H9 (cell line): ENCODE data around the gene ERGIC3. TPM values are rescaled to one million over a fixed set of nuclear protein-coding genes. Genes with fewer than 3 reads are reported as not detected.

ENCODE experiments used
- DNase-seq: peaks from one replicate; pipeline ENCODE4 v3.0.0-alpha.2; 2017
- H2AFZ ChIP-seq: one replicate; pipeline ENCODE4 v1.6.1; 2013; ENCODE audit warnings: mild to moderate bottlenecking, low read length, control low read depth, moderate library complexity
- H2AK5ac ChIP-seq: 2 replicates; pipeline ENCODE4 v1.6.1; 2013; ENCODE audit warnings: low read length, control low read depth, mixed read lengths; ENCODE audit not compliant: insufficient read length
- H2BK120ac ChIP-seq: one replicate; pipeline ENCODE4 v1.6.1; 2013; ENCODE audit warnings: low read depth, mild to moderate bottlenecking, low read length, control low read depth, inconsistent platforms; ENCODE audit not compliant: poor library complexity, severe bottlenecking
- H2BK12ac ChIP-seq: 2 replicates; pipeline ENCODE4 v1.6.1; 2013; ENCODE audit warnings: low read length, control low read depth, mixed read lengths, low read depth; ENCODE audit not compliant: insufficient read length
- H2BK15ac ChIP-seq: 2 replicates; pipeline ENCODE4 v1.6.1; 2013; ENCODE audit warnings: low read depth, low read length, control low read depth
- H2BK20ac ChIP-seq: one replicate; pipeline ENCODE4 v1.6.1; 2013; ENCODE audit warnings: low read depth, mild to moderate bottlenecking, low read length, control low read depth, inconsistent platforms; ENCODE audit not compliant: poor library complexity, severe bottlenecking
- H2BK5ac ChIP-seq: 2 replicates; pipeline ENCODE4 v1.6.1; 2013; ENCODE audit warnings: low read length, control low read depth, mixed read lengths; ENCODE audit not compliant: insufficient read length
- H3K14ac ChIP-seq: 2 replicates; pipeline ENCODE4 v1.6.1; 2013; ENCODE audit warnings: low read length, control low read depth; ENCODE audit not compliant: insufficient read depth
- H3K18ac ChIP-seq: 2 replicates; pipeline ENCODE4 v1.6.1; 2013; ENCODE audit warnings: low read depth, mild to moderate bottlenecking, mixed read lengths, low read length, control low read depth; ENCODE audit not compliant: insufficient read length
- H3K23ac ChIP-seq: 2 replicates; pipeline ENCODE4 v1.6.1; 2013; ENCODE audit warnings: low read length, control low read depth, mixed read lengths, low read depth; ENCODE audit not compliant: insufficient read length
- H3K23me2 ChIP-seq: 2 replicates; pipeline ENCODE4 v1.6.1; 2013; ENCODE audit warnings: low read depth, mild to moderate bottlenecking, mixed read lengths, low read length, control low read depth; ENCODE audit not compliant: insufficient read length, poor library complexity, severe bottlenecking
- H3K27ac ChIP-seq: 2 replicates; pipeline ENCODE4 v1.5.1; 2013; ENCODE audit warnings: low read length, control low read depth, mixed read lengths, low read depth; ENCODE audit not compliant: insufficient read length
- H3K27me3 ChIP-seq: 2 replicates; pipeline ENCODE4 v1.6.1; 2013; ENCODE audit warnings: low read length, control low read depth, inconsistent platforms; ENCODE audit not compliant: insufficient read depth
- H3K4ac ChIP-seq: 2 replicates; pipeline ENCODE4 v1.6.1; 2013; ENCODE audit warnings: low read depth, mild to moderate bottlenecking, control low read depth, inconsistent platforms, low read length, moderate library complexity
- H3K4me1 ChIP-seq: 2 replicates; pipeline ENCODE4 v1.6.1; 2013; ENCODE audit warnings: low read length, control low read depth, inconsistent platforms; ENCODE audit not compliant: insufficient read depth
- H3K4me2 ChIP-seq: 2 replicates; pipeline ENCODE4 v1.6.1; 2013; ENCODE audit warnings: low read length, control low read depth, mixed read lengths; ENCODE audit not compliant: insufficient read length, insufficient read depth
- H3K56ac ChIP-seq: 2 replicates; pipeline ENCODE4 v1.6.1; 2013; ENCODE audit warnings: low read depth, mild to moderate bottlenecking, mixed read lengths, low read length, control low read depth; ENCODE audit not compliant: insufficient read length
- H3K79me1 ChIP-seq: 2 replicates; pipeline ENCODE4 v1.6.1; 2013; ENCODE audit warnings: low read depth, mild to moderate bottlenecking, moderate library complexity, low read length, control low read depth, inconsistent platforms; ENCODE audit not compliant: insufficient read depth, poor library complexity, severe bottlenecking
- H3K79me2 ChIP-seq: 2 replicates; pipeline ENCODE4 v1.6.1; 2013; ENCODE audit warnings: low read length, control low read depth, inconsistent platforms; ENCODE audit not compliant: insufficient read depth
- H3K9ac ChIP-seq: 2 replicates; pipeline ENCODE4 v1.6.1; 2013; ENCODE audit warnings: low read length, control low read depth, mixed read lengths; ENCODE audit not compliant: insufficient read length; ENCODE audit errors: extremely low read depth
- H3K9me3 ChIP-seq: one replicate; pipeline ENCODE4 v1.6.1; 2013; ENCODE audit warnings: low read depth, low read length, inconsistent platforms; ENCODE audit not compliant: control insufficient read depth
- H3T11ph ChIP-seq: one replicate; pipeline ENCODE4 v1.6.1; 2013; ENCODE audit warnings: mild to moderate bottlenecking, low read length, control low read depth, inconsistent platforms
- H4K20me1 ChIP-seq: one replicate; pipeline ENCODE4 v1.6.1; 2013; ENCODE audit not compliant: control insufficient read depth, insufficient read length, insufficient read depth
- H4K5ac ChIP-seq: 2 replicates; pipeline ENCODE4 v1.6.1; 2013; ENCODE audit warnings: low read depth, mild to moderate bottlenecking, mixed read lengths, low read length, control low read depth; ENCODE audit not compliant: insufficient read length
- H4K8ac ChIP-seq: replicated peaks from 2 replicates; pipeline ENCODE4 v1.6.1; 2013; ENCODE audit warnings: low read length, control low read depth, mixed read lengths, low read depth; ENCODE audit not compliant: insufficient read length
- H4K91ac ChIP-seq: 2 replicates; pipeline ENCODE4 v1.6.1; 2013; ENCODE audit warnings: low read depth, mild to moderate bottlenecking, moderate library complexity, mixed read lengths, low read length, control low read depth; ENCODE audit not compliant: insufficient read length
- H3K27ac Mint-ChIP-seq, 3 experiments: 2 replicates in 2 of 3; 3 replicates in 1 of 3; pipeline ENCODE4 v1.8.0; 2020 to 2021; ENCODE audit warnings: mixed read lengths in 3 of 3, mild to moderate bottlenecking in 1 of 3, moderate library complexity in 1 of 3
- H3K27me3 Mint-ChIP-seq: 2 replicates; pipeline ENCODE4 v1.8.0; 2021; ENCODE audit warnings: low read depth, mild to moderate bottlenecking, moderate library complexity, mixed read lengths
- H3K36me3 Mint-ChIP-seq, 3 experiments: 2 replicates in 2 of 3; 3 replicates in 1 of 3; pipeline ENCODE4 v1.8.0; 2020 to 2021; ENCODE audit warnings: low read depth in 3 of 3, mixed read lengths in 3 of 3; ENCODE audit not compliant: insufficient read depth in 1 of 3
- H3K4me1 Mint-ChIP-seq, 2 experiments: 2 replicates each; pipeline ENCODE4 v1.8.0; 2020; ENCODE audit warnings: mixed read lengths in 2 of 2
- H3K4me3 Mint-ChIP-seq, 2 experiments: 2 replicates in 1 of 2; 3 replicates in 1 of 2; pipeline ENCODE4 v1.8.0; 2020 to 2021; ENCODE audit warnings: mild to moderate bottlenecking in 2 of 2, mixed read lengths in 2 of 2, moderate library complexity in 1 of 2
- H3K9me3 Mint-ChIP-seq, 2 experiments: 2 replicates in 1 of 2; 3 replicates in 1 of 2; pipeline ENCODE4 v1.8.0; 2020; ENCODE audit warnings: mild to moderate bottlenecking in 2 of 2, mixed read lengths in 2 of 2, moderate library complexity in 1 of 2
- WGBS: extraction: QIAGEN DNeasy Blood & Tissue Kit; methylation state at CpG from one replicate; pipeline ENCODE4 v1.1.7; 2013; ENCODE audit warnings: missing lambda C conversion rate, low lambda C conversion rate, mixed read lengths; ENCODE audit not compliant: insufficient read length; ENCODE audit errors: extremely low coverage; 5-methylcytosine and 5-hydroxymethylcytosine counted together
- total RNA-seq: library from RNA; stranded (reverse); gene quantifications from 2 replicates; pipeline ENCODE4 v1.2.1, GENCODE V29; 2021
- TF ChIP-seq, protein P1 (sequence below): fragments of 200-600 bp; sonication (generic); conservative IDR thresholded peaks from 3 replicates; pipeline ENCODE4 v1.8.0; 2021; ENCODE audit warnings: antibody characterized with exemption, mild to moderate bottlenecking

Gene ERGIC3
- total RNA-seq, 1 experiment from 2014 or later: 188 TPM

DNA sequence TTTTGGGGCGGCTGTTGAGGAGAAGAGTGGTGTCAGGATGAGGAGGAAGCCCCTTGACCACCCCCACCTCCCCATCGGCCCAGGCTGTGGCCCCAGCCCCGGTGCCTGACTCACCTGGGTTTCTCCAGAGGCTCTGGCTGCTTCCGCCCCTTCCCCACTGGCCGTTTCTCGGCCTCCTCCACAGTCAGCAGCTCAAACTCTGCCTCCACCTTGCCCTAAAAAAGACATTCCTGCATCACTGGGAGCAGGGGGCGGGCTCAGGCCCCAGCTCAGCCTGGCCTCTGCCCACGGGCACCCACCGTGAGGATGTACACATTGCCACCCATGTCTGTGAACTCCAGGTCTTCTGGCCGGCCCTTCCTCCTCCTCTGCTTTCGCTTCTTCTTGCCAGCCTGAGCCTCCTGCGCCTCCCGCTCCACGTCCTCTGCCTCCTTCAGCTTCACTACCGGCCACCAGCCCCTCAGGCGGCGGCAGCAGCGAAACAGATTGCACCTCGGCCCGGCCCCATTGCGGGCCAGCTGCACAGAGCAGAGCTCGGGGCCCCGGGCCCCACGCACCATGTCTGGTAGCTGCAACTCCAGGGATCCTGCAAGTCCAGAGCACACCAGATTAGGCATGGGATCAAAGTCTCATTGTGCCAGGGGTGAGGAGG is 17.3 kb downstream of the ERGIC3 start:
- Histone ChIP-seq H3K56ac (no peak overlapping the region), H2BK20ac (no peak overlapping the region), H3K23me2 (no peaks in the 10 kb centered on the region), H3K27ac (no peak overlapping the region), H4K5ac (no peak overlapping the region), H3K79me2 (no peaks in the 10 kb centered on the region), H2BK15ac (no peak overlapping the region), H2BK12ac (no peak overlapping the region), H3K4me2 (no peak overlapping the region), H2AK5ac (no peak overlapping the region), H3K27me3 (no peaks in the 10 kb centered on the region), H4K20me1 (no peaks in the 10 kb centered on the region), H3K18ac (no peak overlapping the region), H3K79me1 (no peaks in the 10 kb centered on the region), H2BK120ac (no peak overlapping the region), H3K9ac (no peak overlapping the region), H3K23ac (no peak overlapping the region), H3K4me1 (no peaks in the 10 kb centered on the region), H3T11ph (no peak overlapping the region), H3K4ac (no peak overlapping the region), H4K8ac (no peak overlapping the region), H2AFZ (no peak overlapping the region), H4K91ac (no peak overlapping the region), H2BK5ac (no peak overlapping the region), H3K9me3 (no peaks in the 10 kb centered on the region), H3K14ac (no peak overlapping the region)
- DNase-seq: no peak
- Mint-ChIP-seq H3K4me1 (peaks cover 7 to 13% of the 10 kb centered on the region in 2 experiments), H3K27me3 (no peaks in the 10 kb centered on the region), H3K4me3 (no peak overlapping the region), H3K9me3 (no peaks in the 10 kb centered on the region), H3K27ac (no peak overlapping the region; a peak in 1 of 7 replicates), H3K36me3 (peaks cover 18 to 39% (median 31%) of the 10 kb centered on the region in 3 experiments)
- WGBS: no CpG with 5 or more reads among the region's 24 CpGs
- TF ChIP-seq, protein P1, sequence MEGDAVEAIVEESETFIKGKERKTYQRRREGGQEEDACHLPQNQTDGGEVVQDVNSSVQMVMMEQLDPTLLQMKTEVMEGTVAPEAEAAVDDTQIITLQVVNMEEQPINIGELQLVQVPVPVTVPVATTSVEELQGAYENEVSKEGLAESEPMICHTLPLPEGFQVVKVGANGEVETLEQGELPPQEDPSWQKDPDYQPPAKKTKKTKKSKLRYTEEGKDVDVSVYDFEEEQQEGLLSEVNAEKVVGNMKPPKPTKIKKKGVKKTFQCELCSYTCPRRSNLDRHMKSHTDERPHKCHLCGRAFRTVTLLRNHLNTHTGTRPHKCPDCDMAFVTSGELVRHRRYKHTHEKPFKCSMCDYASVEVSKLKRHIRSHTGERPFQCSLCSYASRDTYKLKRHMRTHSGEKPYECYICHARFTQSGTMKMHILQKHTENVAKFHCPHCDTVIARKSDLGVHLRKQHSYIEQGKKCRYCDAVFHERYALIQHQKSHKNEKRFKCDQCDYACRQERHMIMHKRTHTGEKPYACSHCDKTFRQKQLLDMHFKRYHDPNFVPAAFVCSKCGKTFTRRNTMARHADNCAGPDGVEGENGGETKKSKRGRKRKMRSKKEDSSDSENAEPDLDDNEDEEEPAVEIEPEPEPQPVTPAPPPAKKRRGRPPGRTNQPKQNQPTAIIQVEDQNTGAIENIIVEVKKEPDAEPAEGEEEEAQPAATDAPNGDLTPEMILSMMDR: no peak
